ENCODE data around the gene ROR1. TPM values are rescaled to one million over a fixed set of nuclear protein-coding genes. Genes with fewer than 3 reads are reported as not detected.

ROR1 gene
- total RNA-seq, 1 donor from 2014 or later: 0.26 TPM

GRCh38 chr1:63870152-63870551 lies 96.3 kb downstream of the ROR1 start:
- no peak for DNase-seq (ENCODE audit: low read depth)
- no peak for FAIRE-seq
- H3K36me3 ChIP-seq (ENCODE audit: control insufficient read depth, insufficient read depth, low read length): no peaks in the 10 kb centered on the region
- H3K4me3 ChIP-seq (ENCODE audit: low read depth, low read length): no peak overlapping the region
- TF ChIP-seq CTCF (IDR thresholded peaks at IDR 0.05; ENCODE audit: insufficient read depth, low read length, severe bottlenecking): no peak
- H3K27me3 ChIP-seq (ENCODE audit: control insufficient read depth, insufficient read depth, low read length): no peaks in the 10 kb centered on the region

- FAIRE-seq: no peak
- Histone ChIP-seq H3K27me3 (ENCODE audit: control insufficient read depth, insufficient read depth, low read length) (no peaks in the 10 kb centered on the region), H3K4me3 (ENCODE audit: low read depth, low read length) (no peak overlapping the region), H3K36me3 (ENCODE audit: control insufficient read depth, insufficient read depth, low read length) (no peaks in the 10 kb centered on the region)
- TF ChIP-seq CTCF (IDR thresholded peaks at IDR 0.05; ENCODE audit: insufficient read depth, low read length, severe bottlenecking): no peak
- DNase-seq (ENCODE audit: low read depth): no peak
Observed at GRCh38 chr1:63871463-63871862, 97.6 kb downstream of the ROR1 start.

GRCh38 chr1:63873751-63874150 lies 99.9 kb downstream of the ROR1 start:
- TF ChIP-seq CTCF (IDR thresholded peaks at IDR 0.05; ENCODE audit: insufficient read depth, low read length, severe bottlenecking): no peak
- no peak overlapping the region for H3K4me3 ChIP-seq (ENCODE audit: low read depth, low read length)
- DNase-seq (ENCODE audit: low read depth): no peak
- no peaks in the 10 kb centered on the region for H3K27me3 ChIP-seq (ENCODE audit: control insufficient read depth, insufficient read depth, low read length)
- H3K36me3 ChIP-seq (ENCODE audit: control insufficient read depth, insufficient read depth, low read length): no peaks in the 10 kb centered on the region
- no peak for FAIRE-seq

GRCh38 chr1:63874278-63874880 lies 100.6 kb downstream of the ROR1 start:
- no peak for TF ChIP-seq CTCF (IDR thresholded peaks at IDR 0.05; ENCODE audit: insufficient read depth, low read length, severe bottlenecking)
- DNase-seq (ENCODE audit: low read depth) (no peak), FAIRE-seq (no peak)
- Histone ChIP-seq H3K36me3 (ENCODE audit: control insufficient read depth, insufficient read depth, low read length) (no peaks in the 10 kb centered on the region), H3K4me3 (ENCODE audit: low read depth, low read length) (no peak overlapping the region), H3K27me3 (ENCODE audit: control insufficient read depth, insufficient read depth, low read length) (no peaks in the 10 kb centered on the region)

GRCh38 chr1:63875636-63876035 lies 101.8 kb downstream of the ROR1 start:
- FAIRE-seq (no peak), DNase-seq (ENCODE audit: low read depth) (no peak)
- no peak for TF ChIP-seq CTCF (IDR thresholded peaks at IDR 0.05; ENCODE audit: insufficient read depth, low read length, severe bottlenecking)
- Histone ChIP-seq H3K27me3 (ENCODE audit: control insufficient read depth, insufficient read depth, low read length) (no peaks in the 10 kb centered on the region), H3K36me3 (ENCODE audit: control insufficient read depth, insufficient read depth, low read length) (no peaks in the 10 kb centered on the region), H3K4me3 (ENCODE audit: low read depth, low read length) (no peak overlapping the region)
